NB4 (cell line): ENCODE results near the gene PPEF2.
"Not testable (repeated sequence)": the region's sequence is repeated elsewhere in the genome, so short reads cannot be mapped to it uniquely, and the experiment has no call there.

Experiments used
- DNase-seq: peaks from one replicate; pipeline ENCODE4 v3.0.0; 2010; ENCODE audit warnings: low read depth
- H3K4me3 ChIP-seq: one replicate; pipeline ENCODE4 v1.5.1; 2011; ENCODE audit warnings: mild to moderate bottlenecking, low read depth, low read length, moderate library complexity
- MYC ChIP-seq: IDR thresholded peaks from 2 replicates; pipeline ENCODE4 v1.6.1; 2011; ENCODE audit warnings: low read depth, low read length
- POLR2A ChIP-seq: IDR thresholded peaks from 2 replicates; pipeline ENCODE4 v1.6.1; 2011; ENCODE audit warnings: mild to moderate bottlenecking; ENCODE audit not compliant: insufficient read length; ENCODE audit errors: extremely low read depth
- TF ChIP-seq, protein P1 (sequence below): IDR thresholded peaks from one replicate; pipeline ENCODE4 v1.5.1; 2012; ENCODE audit warnings: low read depth, low read length
- TF ChIP-seq, protein P2 (sequence below): IDR thresholded peaks from 2 replicates; pipeline ENCODE4 v1.6.1; 2011; ENCODE audit warnings: low read depth, low read length

PPEF2 gene

DNA sequence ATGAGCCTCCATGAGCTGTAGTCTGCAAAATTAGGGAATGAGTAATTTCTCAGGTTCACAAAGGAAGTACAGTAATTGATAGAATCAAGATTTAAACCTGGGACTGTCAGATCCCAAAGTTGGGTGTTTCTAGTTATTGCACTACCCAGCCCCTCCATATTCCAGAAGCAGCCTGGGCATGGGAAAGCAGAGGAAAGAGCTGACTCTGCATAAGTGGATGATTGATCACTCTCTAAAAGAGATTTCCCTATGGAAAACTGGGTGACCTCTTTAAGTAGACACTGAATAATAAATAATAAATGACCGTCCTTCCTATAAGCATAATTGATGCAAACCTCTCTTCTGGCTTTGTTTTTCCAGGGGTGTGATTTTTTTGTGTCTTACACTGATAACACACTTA is 33.4 kb upstream of the PPEF2 start:
- DNase-seq: no peak
- H3K4me3 ChIP-seq: no peak overlapping the region
- TF ChIP-seq POLR2A: no peak
- no peak for TF ChIP-seq MYC
- TF ChIP-seq, protein P1, sequence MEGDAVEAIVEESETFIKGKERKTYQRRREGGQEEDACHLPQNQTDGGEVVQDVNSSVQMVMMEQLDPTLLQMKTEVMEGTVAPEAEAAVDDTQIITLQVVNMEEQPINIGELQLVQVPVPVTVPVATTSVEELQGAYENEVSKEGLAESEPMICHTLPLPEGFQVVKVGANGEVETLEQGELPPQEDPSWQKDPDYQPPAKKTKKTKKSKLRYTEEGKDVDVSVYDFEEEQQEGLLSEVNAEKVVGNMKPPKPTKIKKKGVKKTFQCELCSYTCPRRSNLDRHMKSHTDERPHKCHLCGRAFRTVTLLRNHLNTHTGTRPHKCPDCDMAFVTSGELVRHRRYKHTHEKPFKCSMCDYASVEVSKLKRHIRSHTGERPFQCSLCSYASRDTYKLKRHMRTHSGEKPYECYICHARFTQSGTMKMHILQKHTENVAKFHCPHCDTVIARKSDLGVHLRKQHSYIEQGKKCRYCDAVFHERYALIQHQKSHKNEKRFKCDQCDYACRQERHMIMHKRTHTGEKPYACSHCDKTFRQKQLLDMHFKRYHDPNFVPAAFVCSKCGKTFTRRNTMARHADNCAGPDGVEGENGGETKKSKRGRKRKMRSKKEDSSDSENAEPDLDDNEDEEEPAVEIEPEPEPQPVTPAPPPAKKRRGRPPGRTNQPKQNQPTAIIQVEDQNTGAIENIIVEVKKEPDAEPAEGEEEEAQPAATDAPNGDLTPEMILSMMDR: no peak
- TF ChIP-seq, protein P2, sequence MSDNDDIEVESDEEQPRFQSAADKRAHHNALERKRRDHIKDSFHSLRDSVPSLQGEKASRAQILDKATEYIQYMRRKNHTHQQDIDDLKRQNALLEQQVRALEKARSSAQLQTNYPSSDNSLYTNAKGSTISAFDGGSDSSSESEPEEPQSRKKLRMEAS: no peak

- no peak for DNase-seq
- H3K4me3 ChIP-seq: no peak overlapping the region
- TF ChIP-seq POLR2A: no peak
- TF ChIP-seq MYC: no peak
- TF ChIP-seq, protein P1: no peak
- TF ChIP-seq, protein P2: no peak
Observed at GRCh38 chr4:75930152-75930551, 27.9 kb upstream of the PPEF2 start.

- DNase-seq, H3K4me3 ChIP-seq: not testable (repeated sequence)
Observed at GRCh38 chr4:75924916-75925315, 22.7 kb upstream of the PPEF2 start.

DNA sequence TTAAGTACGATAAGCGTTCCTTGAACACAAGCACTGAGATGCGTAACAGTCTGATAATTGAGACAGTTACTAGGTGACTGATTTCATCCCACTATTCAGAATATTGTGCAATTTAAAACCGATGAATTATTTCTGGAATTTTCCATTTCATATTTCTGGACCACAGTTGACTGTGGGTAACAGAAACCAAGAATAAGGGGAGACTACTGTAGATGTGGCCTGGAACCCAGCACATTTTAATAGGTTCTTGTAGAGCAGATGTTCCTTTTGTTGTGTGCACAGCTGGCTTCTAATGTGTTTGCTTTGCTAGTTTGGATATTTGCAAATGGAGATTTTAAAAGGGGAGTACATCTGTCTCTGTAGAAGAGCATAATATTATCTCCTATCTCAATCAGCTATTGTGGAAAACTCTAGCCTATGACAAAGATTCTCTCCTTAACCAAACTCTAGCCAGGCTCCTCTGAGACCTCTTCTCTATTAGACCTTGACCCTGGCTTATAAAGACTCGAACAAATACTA is 22.1 kb upstream of the PPEF2 start:
- TF ChIP-seq POLR2A: no peak
- TF ChIP-seq, protein P2: no peak
- TF ChIP-seq MYC: no peak

DNA sequence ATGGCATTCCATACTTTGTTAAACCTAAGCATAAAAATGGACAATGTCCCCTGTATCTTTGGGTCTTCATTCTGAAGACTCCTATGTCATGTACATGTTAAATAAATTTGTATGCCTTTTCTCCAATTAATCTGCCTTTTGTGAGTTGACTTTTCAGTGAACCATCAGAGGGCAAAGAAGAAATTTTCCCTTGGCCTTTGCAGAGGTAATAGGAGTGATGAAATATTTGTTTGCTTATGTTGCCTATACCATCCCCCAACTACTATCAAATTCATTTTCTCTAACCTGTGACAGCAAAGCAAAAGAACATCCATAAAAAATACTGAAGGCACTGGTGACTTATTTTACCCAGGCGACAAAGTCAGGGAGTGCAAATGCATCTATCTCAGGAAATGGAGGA is 20.3 kb upstream of the PPEF2 start:
- TF ChIP-seq MYC: no peak
- TF ChIP-seq, protein P2: no peak
- TF ChIP-seq, protein P1: no peak
- TF ChIP-seq POLR2A: no peak
- H3K4me3 ChIP-seq: no peak overlapping the region
- no peak for DNase-seq

More for the DNA sequence above, 22.1 kb upstream of the PPEF2 start:
- DNase-seq: no peak
- no peak overlapping the region for H3K4me3 ChIP-seq

GRCh38 chr4:75921910-75922309 is 19.7 kb upstream of the PPEF2 start:
- H3K4me3 ChIP-seq: no peak overlapping the region
- DNase-seq: no peak
- TF ChIP-seq POLR2A (no peak), MYC (no peak)
- TF ChIP-seq, protein P2: no peak
- TF ChIP-seq, protein P1: no peak

DNA sequence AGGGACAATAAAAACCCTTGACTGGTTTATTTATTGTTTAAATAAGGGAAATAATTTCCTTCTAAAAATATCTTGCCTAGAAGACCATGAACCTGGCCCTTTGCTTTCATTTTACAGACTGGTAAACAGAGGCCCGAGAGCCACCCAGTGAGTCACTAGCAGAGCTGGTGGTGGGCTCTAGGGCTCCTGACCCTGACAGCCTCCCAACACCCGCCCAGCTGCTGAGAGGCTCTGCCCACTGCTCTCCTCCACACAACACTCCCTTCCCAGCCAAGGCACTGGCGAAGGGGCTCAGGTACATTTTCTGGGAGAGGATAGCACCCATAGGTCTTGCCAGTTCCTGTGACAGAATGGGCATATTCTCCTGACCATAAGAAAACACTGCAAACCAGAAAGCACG is 18.1 kb upstream of the PPEF2 start:
- H3K4me3 ChIP-seq: no peak overlapping the region
- no peak for DNase-seq
- TF ChIP-seq POLR2A (no peak), MYC (no peak)
- TF ChIP-seq, protein P1: no peak
- TF ChIP-seq, protein P2: no peak
